ENCODE data around the gene IDUA.

IDUA gene

DNA sequence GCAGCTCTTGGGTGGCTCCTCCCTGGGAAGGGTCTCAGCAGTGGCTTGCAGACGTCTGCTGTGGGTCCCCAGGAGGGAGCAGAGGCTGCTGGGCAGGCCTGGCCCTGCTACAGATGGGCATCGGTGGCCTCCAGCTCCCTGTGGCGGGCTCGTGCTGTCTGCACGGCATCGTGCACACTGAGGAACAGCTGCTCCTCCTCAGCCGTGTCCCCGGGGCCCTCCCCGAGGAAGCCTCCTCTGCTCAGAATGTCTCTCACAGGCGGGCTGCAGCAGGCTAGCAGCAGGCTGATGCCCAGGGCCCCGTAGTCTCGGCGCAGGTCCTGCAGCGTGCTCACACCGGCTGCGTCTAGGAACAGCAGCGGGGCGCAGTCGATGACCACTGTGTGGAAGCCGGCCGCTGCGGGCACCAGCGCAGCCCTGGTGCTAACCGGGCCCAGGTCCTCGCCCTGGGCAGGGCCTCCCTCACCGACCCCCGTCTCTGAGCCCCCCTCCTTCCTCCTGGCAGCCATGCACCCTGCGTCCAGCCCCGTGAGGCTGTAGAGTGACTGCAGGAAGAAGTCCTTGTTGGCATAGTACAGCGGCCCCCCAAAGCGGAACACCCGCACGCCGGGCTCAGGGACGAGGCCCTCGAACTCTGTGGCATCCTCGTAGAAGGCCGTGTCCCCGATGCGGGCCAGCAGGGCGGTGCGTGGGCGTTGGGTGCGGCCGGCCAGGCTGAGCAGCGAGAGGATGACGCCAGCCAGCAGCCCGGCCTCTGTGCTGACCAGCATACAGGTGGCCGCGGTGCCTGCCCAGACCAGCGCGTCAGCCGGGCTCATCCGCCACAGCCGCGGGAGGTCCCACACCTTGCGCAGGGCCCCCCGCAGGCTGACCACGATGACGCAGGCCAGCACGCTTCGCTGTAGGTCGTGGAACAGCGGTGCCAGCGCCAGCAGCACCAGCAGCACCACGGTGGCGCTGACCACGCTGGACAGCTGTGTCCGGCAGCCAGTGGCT is 2.2 kb downstream of the IDUA start:
- Histone ChIP-seq H3K27me3 (ENCODE audit: insufficient read depth, low read length, poor library complexity) (no peaks in the 10 kb centered on the region), H3K4me1 (ENCODE audit: control insufficient read depth, low read depth, low read length) (no peaks in the 10 kb centered on the region), H2BK120ac (ENCODE audit: low read depth, low read length) (no peak overlapping the region), H4K8ac (ENCODE audit: low read depth, low read length) (no peak overlapping the region), H3K27ac (ENCODE audit: low read depth, low read length) (no peak overlapping the region), H3K23ac (ENCODE audit: low read length) (no peak overlapping the region), H3K36me3 (ENCODE audit: control insufficient read depth, insufficient read depth, low read length) (no peaks in the 10 kb centered on the region), H2BK5ac (ENCODE audit: low read length) (no peak overlapping the region), H3K9ac (ENCODE audit: low read length) (no peak overlapping the region), H3K18ac (ENCODE audit: low read length) (no peak overlapping the region), H3K4me3 (ENCODE audit: low read length) (no peak overlapping the region), H2AK5ac (ENCODE audit: low read length) (no peak overlapping the region), H3K56ac (ENCODE audit: low read length) (no peak overlapping the region), H3K4ac (ENCODE audit: low read depth, low read length) (no peak overlapping the region), H4K5ac (ENCODE audit: low read length) (no peak overlapping the region), H2BK15ac (replicated peaks; ENCODE audit: low read depth) (no peak overlapping the region), H3K79me2 (ENCODE audit: control insufficient read depth, insufficient read depth, low read length) (no peaks in the 10 kb centered on the region), H3K4me2 (ENCODE audit: low read length) (no peak overlapping the region), H3K79me1 (ENCODE audit: low read length) (no peaks in the 10 kb centered on the region)
- no peak for DNase-seq
- WGBS (ENCODE audit: extremely low coverage, insufficient coverage, low lambda C conversion rate), result no CpG with 5 or more reads among the region's 69 CpGs

DNA sequence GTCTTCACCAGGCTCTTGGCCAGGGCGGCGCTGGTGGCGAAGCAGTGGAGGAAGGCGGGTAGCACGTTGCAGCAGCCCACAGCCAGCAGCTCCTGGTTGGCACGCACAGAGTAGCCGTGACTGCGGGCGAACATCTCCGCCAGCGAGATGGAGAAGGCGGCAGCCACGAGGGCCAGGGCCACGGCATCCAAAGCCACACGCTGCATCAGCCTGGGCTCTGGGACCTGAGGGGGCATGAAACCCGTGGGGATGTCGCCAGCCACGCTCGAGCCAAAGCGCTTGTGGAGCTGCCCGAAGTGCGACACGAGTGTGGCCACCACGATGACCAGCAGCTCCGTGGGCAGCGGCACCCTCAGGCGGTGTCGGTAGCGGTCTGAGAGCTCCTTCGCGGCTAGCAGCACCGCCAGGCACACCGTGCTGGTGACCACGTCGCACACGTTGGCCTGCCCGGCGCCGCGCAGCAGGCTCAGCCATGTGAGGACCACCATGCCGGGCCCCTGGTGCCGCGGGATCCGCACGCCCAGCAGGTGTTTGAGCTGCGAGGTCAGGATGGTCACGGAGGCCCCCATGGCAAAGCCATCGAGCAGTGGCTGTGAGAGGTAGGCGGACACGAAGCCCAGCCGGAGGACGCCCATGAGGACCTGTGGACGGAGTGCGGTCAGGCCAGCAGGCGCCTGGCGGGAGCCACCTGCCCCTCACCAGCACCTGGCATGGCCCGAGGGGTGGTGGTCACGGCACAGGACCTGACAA is 3.1 kb downstream of the IDUA start:
- H3K18ac ChIP-seq (ENCODE audit: low read length), result no peak overlapping the region
- H3K4me2 ChIP-seq (ENCODE audit: low read length), result no peak overlapping the region
- no peak overlapping the region for H4K5ac ChIP-seq (ENCODE audit: low read length)
- WGBS (ENCODE audit: extremely low coverage, insufficient coverage, low lambda C conversion rate), result no CpG with 5 or more reads among the region's 58 CpGs
- no peaks in the 10 kb centered on the region for H3K36me3 ChIP-seq (ENCODE audit: control insufficient read depth, insufficient read depth, low read length)
- no peak overlapping the region for H2BK120ac ChIP-seq (ENCODE audit: low read depth, low read length)
- H3K4ac ChIP-seq (ENCODE audit: low read depth, low read length), result no peak overlapping the region
- H2BK15ac ChIP-seq (replicated peaks; ENCODE audit: low read depth), result no peak overlapping the region
- no peaks in the 10 kb centered on the region for H3K27me3 ChIP-seq (ENCODE audit: insufficient read depth, low read length, poor library complexity)
- no peak overlapping the region for H3K9ac ChIP-seq (ENCODE audit: low read length)
- no peak overlapping the region for H3K23ac ChIP-seq (ENCODE audit: low read length)
- H3K4me3 ChIP-seq (ENCODE audit: low read length), result no peak overlapping the region
- H3K79me2 ChIP-seq (ENCODE audit: control insufficient read depth, insufficient read depth, low read length), result no peaks in the 10 kb centered on the region
- no peaks in the 10 kb centered on the region for H3K79me1 ChIP-seq (ENCODE audit: low read length)
- no peak overlapping the region for H3K27ac ChIP-seq (ENCODE audit: low read depth, low read length)
- H2BK5ac ChIP-seq (ENCODE audit: low read length), result no peak overlapping the region
- no peak overlapping the region for H2AK5ac ChIP-seq (ENCODE audit: low read length)
- no peaks in the 10 kb centered on the region for H3K4me1 ChIP-seq (ENCODE audit: control insufficient read depth, low read depth, low read length)
- no peak overlapping the region for H3K56ac ChIP-seq (ENCODE audit: low read length)
- H4K8ac ChIP-seq (ENCODE audit: low read depth, low read length), result no peak overlapping the region
- no peak for DNase-seq

DNA sequence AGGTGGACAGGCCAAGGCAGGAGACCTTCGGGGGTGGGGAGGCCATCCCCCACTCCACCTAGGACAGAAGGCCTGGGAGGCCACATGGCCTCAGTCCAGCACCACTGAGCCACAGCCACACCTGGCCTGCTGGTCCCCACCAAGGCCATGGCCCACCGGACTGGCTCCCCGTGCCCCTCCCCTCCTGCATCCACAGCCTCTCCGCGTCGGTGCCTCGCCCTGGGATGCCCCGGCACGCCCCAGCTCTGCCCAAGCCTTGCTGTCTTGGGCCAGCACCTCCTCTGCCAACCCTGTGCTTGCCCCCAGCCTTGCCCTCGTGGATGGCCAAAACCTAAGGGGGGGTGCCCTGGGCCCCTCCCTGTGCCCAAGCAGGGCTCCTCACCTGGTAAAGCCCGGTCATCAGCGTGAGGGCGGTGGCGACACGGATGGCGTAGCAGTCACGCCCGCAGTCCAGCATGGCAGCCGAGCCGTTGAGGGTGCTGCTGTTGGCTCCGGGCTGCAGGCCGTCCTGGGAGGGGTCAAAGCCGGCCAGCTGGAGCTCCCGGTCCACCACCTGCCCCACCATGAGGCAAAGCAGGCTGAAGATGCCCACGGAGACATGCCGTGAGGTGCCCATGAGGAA is 4.0 kb downstream of the IDUA start:
- Histone ChIP-seq H3K9ac (ENCODE audit: low read length) (no peak overlapping the region), H2BK120ac (ENCODE audit: low read depth, low read length) (no peak overlapping the region), H3K79me1 (ENCODE audit: low read length) (no peaks in the 10 kb centered on the region), H3K4me3 (ENCODE audit: low read length) (no peak overlapping the region), H2BK15ac (replicated peaks; ENCODE audit: low read depth) (no peak overlapping the region), H3K27ac (ENCODE audit: low read depth, low read length) (no peak overlapping the region), H3K27me3 (ENCODE audit: insufficient read depth, low read length, poor library complexity) (no peaks in the 10 kb centered on the region), H2BK5ac (ENCODE audit: low read length) (no peak overlapping the region), H3K36me3 (ENCODE audit: control insufficient read depth, insufficient read depth, low read length) (no peaks in the 10 kb centered on the region), H3K23ac (ENCODE audit: low read length) (no peak overlapping the region), H3K18ac (ENCODE audit: low read length) (no peak overlapping the region), H3K4me1 (ENCODE audit: control insufficient read depth, low read depth, low read length) (no peaks in the 10 kb centered on the region), H3K56ac (ENCODE audit: low read length) (no peak overlapping the region), H2AK5ac (ENCODE audit: low read length) (no peak overlapping the region), H3K4ac (ENCODE audit: low read depth, low read length) (no peak overlapping the region), H4K5ac (ENCODE audit: low read length) (no peak overlapping the region), H4K8ac (ENCODE audit: low read depth, low read length) (no peak overlapping the region), H3K4me2 (ENCODE audit: low read length) (no peak overlapping the region), H3K79me2 (ENCODE audit: control insufficient read depth, insufficient read depth, low read length) (no peaks in the 10 kb centered on the region)
- no CpG with 5 or more reads among the region's 26 CpGs for whole genome bisulfite sequencing (ENCODE audit: extremely low coverage, insufficient coverage, low lambda C conversion rate)
- DNase-seq, result no peak

DNA sequence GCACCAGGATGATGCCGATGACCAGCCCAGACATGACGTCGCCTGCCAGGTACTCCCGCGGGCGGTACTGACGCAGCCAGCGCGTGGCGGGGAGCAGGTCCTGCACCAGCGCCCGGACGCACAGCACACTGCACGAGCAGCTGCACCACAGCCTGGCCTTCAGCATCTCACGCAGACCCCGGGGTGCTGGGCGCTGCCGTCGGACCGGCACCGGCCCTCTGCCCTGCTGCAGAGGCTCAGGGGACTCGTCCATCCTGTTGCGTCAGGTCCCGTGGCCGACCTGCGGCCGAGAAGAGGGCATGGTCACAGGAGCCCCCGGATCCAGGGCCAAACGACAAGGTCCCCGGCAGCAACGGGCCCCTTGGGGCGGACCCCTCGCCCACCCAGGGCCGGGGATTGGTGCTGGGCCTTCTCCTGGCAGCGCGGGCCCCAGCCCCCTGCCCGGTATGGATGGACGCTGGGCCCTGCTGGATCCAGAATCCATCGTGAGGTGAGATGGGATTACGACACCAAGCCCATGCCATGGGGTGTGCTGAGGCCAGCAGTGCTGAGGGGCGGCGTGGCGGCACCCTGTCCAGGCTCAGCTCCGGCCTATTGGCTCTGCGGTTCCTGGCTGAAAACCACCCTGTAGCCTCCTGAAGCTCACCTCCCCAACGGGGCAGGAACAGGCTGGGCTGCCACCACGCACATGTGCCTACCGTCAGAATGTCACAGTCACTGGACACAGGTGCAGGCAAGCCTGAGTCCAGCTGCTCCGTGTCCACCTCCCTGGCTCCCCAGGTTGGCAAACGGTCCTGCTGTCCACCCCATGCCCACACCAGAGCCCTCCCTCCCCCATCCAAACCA is 4.8 kb downstream of the IDUA start:
- WGBS (ENCODE audit: extremely low coverage, insufficient coverage, low lambda C conversion rate), result no CpG with 5 or more reads among the region's 50 CpGs
- no peak for DNase-seq
- Histone ChIP-seq H3K4me1 (ENCODE audit: control insufficient read depth, low read depth, low read length) (no peaks in the 10 kb centered on the region), H4K5ac (ENCODE audit: low read length) (no peak overlapping the region), H3K79me1 (ENCODE audit: low read length) (no peaks in the 10 kb centered on the region), H3K27me3 (ENCODE audit: insufficient read depth, low read length, poor library complexity) (peaks cover 5% of the 10 kb centered on the region), H3K27ac (ENCODE audit: low read depth, low read length) (no peak overlapping the region), H3K4ac (ENCODE audit: low read depth, low read length) (no peak overlapping the region), H2BK15ac (replicated peaks; ENCODE audit: low read depth) (no peak overlapping the region), H3K9ac (ENCODE audit: low read length) (no peak overlapping the region), H2BK5ac (ENCODE audit: low read length) (no peak overlapping the region), H2BK120ac (ENCODE audit: low read depth, low read length) (no peak overlapping the region), H3K18ac (ENCODE audit: low read length) (no peak overlapping the region), H4K8ac (ENCODE audit: low read depth, low read length) (no peak overlapping the region), H3K23ac (ENCODE audit: low read length) (no peak overlapping the region), H2AK5ac (ENCODE audit: low read length) (no peak overlapping the region), H3K36me3 (ENCODE audit: control insufficient read depth, insufficient read depth, low read length) (no peaks in the 10 kb centered on the region), H3K56ac (ENCODE audit: low read length) (no peak overlapping the region), H3K4me2 (ENCODE audit: low read length) (no peak overlapping the region), H3K4me3 (ENCODE audit: low read length) (no peak overlapping the region), H3K79me2 (ENCODE audit: control insufficient read depth, insufficient read depth, low read length) (no peaks in the 10 kb centered on the region)

DNA sequence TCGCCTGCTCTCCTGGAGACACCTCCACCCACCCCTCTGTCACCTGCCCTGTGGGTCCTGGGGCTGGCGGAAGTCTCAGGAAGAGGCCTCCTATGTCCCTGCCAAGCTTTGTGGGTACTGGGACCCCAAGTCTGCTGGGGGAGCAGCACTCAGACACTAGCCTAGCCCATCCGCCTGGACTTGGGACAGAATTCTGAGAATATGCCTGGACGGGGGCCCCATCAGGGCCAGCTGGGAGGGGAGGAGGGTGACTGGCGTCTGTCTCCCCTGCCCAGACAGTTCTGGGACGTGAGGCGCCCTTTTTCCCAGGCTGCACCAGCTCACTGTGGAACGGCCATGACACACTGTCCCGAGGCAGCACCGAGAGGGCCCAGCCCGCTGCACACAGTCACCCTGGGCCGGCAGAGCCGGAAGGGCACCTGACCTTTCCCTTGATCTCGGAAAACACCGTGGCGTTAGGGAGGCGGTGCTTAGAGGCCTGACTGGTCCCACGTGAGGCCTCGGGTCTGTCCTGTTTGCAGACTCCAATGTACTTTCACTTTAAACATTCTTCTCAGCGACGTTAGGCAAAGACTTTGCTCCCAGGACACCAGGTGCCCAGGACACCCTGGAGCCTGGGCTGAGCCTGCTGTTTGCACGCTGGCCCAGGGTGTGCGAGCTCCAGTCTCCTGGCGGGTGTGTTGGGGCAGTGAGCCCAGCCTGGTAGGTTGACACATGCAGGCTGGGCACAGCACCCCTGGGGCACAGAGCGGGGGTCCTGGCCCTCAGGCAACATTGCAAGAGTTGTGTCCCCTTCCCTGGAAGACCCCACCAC is 5.7 kb downstream of the IDUA start:
- Histone ChIP-seq H4K5ac (ENCODE audit: low read length) (no peak overlapping the region), H3K4me1 (ENCODE audit: control insufficient read depth, low read depth, low read length) (no peaks in the 10 kb centered on the region), H3K4me2 (ENCODE audit: low read length) (no peak overlapping the region), H2BK120ac (ENCODE audit: low read depth, low read length) (no peak overlapping the region), H3K27ac (ENCODE audit: low read depth, low read length) (no peak overlapping the region), H3K79me1 (ENCODE audit: low read length) (no peaks in the 10 kb centered on the region), H3K9ac (ENCODE audit: low read length) (no peak overlapping the region), H3K4ac (ENCODE audit: low read depth, low read length) (no peak overlapping the region), H4K8ac (ENCODE audit: low read depth, low read length) (no peak overlapping the region), H2BK5ac (ENCODE audit: low read length) (no peak overlapping the region), H3K23ac (ENCODE audit: low read length) (no peak overlapping the region), H3K18ac (ENCODE audit: low read length) (no peak overlapping the region), H3K36me3 (ENCODE audit: control insufficient read depth, insufficient read depth, low read length) (no peaks in the 10 kb centered on the region), H2AK5ac (ENCODE audit: low read length) (no peak overlapping the region), H3K56ac (ENCODE audit: low read length) (no peak overlapping the region), H3K79me2 (ENCODE audit: control insufficient read depth, insufficient read depth, low read length) (no peaks in the 10 kb centered on the region), H3K4me3 (ENCODE audit: low read length) (no peak overlapping the region), H2BK15ac (replicated peaks; ENCODE audit: low read depth) (no peak overlapping the region), H3K27me3 (ENCODE audit: insufficient read depth, low read length, poor library complexity) (peaks cover 11% of the 10 kb centered on the region)
- DNase-seq, result no peak
- WGBS (ENCODE audit: extremely low coverage, insufficient coverage, low lambda C conversion rate), result no CpG with 5 or more reads among the region's 25 CpGs
